Cardiac fibroblast (primary cell): ENCODE data around the gene PHF21A.
"Not testable (repeated sequence)": the region's sequence is repeated elsewhere in the genome, so short reads cannot be mapped to it uniquely, and the experiment has no call there.

Experiments used
- DNase-seq, 2 donors: peaks; one replicate each; pipeline versions ENCODE4 v3.0.0 to v3.0.0-alpha.2; 2010; ENCODE audit warnings: low read depth in 2 of 2
- H3K4me3 ChIP-seq, 2 donors: replicated peaks in 1 of 2; 1 replicate in 1 of 2; 2 replicates in 1 of 2; pipeline ENCODE4 v1.5.1; 2011; ENCODE audit warnings: low read depth in 2 of 2, low read length in 2 of 2, mild to moderate bottlenecking in 2 of 2, moderate library complexity in 1 of 2
- TF ChIP-seq, protein P1 (sequence below): IDR thresholded peaks from one replicate; pipeline ENCODE4 v1.5.1; 2011; ENCODE audit warnings: low read depth, mild to moderate bottlenecking, low read length, inconsistent platforms

PHF21A gene

DNA sequence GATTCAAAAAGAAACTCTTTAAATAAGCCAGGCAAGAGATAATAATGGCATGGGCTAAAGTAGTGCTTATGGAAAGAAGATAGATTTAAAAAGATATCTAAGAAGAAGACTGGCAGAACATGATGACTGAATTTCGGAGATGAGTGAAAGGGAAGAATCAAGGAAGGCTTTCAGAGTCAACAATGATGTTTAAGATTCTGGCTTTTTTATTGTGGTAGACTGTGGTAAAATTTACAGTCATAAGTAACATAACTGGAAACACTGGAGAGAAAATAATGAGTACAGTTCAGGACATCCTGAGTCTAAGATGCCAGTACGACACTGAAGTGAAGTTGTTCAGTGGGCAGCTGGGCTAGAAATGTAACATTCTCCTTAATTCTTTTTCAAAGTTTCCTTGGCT lies 85.2 kb downstream of the PHF21A start:
- no peak overlapping the region for H3K4me3 ChIP-seq
- DNase-seq, result no peak
- TF ChIP-seq, protein P1, sequence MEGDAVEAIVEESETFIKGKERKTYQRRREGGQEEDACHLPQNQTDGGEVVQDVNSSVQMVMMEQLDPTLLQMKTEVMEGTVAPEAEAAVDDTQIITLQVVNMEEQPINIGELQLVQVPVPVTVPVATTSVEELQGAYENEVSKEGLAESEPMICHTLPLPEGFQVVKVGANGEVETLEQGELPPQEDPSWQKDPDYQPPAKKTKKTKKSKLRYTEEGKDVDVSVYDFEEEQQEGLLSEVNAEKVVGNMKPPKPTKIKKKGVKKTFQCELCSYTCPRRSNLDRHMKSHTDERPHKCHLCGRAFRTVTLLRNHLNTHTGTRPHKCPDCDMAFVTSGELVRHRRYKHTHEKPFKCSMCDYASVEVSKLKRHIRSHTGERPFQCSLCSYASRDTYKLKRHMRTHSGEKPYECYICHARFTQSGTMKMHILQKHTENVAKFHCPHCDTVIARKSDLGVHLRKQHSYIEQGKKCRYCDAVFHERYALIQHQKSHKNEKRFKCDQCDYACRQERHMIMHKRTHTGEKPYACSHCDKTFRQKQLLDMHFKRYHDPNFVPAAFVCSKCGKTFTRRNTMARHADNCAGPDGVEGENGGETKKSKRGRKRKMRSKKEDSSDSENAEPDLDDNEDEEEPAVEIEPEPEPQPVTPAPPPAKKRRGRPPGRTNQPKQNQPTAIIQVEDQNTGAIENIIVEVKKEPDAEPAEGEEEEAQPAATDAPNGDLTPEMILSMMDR, result no peak

DNA sequence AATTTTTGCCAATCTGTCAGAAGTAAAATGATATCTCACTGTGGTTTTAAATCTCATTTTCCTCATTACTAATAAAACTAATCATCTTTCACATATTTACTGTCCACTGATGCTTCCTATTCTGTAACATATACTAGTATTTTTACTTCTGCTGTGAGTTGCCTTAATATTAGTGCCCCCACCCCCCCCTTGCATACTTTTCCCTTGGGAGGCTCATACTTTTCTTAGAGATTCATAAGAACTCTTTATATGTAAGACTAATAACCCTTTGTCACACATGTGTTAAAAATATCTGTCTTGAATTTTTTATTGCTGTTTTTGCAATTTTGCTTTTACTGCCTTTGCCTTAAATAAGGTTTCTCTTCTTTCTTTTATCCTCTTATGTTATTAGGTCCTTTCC lies 87.2 kb downstream of the PHF21A start:
- H3K4me3 ChIP-seq, result no peak overlapping the region
- peak in 1 of 2 donors; percentile 38 for DNase-seq
- TF ChIP-seq, protein P1, result no peak

DNA sequence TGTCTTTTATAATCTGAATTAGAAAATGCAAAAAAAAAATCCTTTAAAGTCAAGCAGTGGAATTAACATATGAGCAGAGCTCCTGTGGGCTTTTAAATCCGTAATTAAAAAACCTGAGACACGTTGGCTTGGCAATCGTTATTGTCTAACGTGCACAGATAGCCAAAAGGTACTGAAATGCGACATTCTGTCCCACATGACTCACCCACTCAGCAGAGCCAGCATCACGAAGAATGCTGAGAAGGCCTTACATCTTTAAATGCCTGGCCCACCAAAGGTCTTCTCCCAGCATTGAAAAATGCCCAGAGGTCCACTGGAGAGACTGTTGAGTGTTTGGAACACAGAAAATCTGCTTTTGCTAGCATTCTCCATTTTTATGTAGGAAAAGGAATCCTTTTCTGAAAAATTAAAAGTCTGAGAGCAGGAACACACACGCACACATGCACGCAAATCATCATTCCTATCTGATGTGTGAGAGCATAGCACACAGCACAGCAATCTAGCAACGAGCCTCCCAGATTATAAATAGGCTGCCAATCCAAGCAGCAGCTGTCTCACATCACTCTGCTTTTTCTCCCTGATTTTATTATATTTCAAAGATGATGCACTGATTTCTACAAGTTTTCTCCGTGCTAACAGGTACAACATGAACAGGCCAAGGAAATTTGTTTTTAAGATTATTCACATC lies 94.5 kb downstream of the PHF21A start:
- TF ChIP-seq, protein P1, result no peak
- DNase-seq, result peak; percentile 54 to 77
- H3K4me3 ChIP-seq, result no peak overlapping the region

DNA sequence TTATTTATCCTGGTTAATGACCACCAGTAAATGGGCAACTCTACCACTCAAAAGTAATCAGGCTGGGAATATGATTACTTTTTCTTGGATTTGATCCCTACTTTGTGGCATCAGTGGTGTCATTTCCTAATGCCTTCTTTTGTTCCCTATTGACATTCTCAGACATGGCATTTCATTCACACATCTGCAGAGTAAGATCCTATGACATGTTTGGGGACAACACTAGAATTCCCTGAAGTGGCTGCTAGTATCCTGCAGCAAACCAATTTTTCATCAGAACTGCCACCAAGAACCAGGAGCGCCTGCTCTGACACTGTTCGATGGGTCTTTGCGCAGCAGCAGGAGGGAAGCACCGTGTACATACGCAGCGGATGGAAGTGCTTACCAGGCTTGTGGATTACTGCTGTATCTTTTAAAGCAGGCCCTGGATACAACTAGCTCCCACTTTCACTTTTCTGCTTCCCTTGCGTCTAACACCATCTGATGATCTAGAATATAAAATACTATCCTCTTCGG lies 101.1 kb downstream of the PHF21A start:
- H3K4me3 ChIP-seq, result no peak overlapping the region
- TF ChIP-seq, protein P1, result no peak
- DNase-seq, result no peak

DNA sequence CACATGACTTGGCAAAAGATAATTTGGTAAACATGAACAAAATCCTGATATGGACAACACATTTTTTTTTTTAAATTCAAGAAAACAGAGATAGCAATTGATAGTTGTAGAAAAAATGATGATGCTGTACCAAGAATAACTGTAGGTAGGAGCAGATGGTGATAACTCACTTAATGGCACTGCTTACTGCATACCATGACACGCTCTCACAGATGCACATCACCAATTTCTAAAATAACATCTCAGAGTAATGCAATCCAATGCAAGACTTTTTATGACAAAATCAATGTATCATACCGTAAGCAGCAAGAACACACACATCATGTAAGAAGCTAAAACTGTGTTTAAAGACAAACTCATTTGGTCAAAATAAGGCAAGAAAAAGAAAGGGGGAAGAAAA lies 102.6 kb downstream of the PHF21A start:
- DNase-seq, result no peak
- no peak overlapping the region for H3K4me3 ChIP-seq
- TF ChIP-seq, protein P1, result no peak

DNA sequence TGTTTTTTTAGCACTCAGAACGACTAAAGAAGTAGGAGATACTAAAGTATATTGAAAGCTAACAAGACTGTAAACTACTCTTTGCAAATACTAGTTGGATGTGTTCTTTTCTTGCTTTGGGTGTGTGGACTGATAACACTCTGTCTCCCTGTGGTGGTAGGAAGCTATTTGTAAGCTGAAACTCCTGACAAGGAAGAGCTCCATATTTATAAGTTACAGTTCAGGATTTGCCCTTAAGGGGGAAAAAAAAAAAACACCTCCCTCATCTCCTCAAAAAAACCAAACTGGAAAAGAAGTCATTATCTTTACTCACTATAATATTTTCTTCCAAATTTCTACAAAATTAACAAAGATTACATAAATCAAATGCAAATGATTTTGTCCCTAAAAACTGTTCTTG lies 103.9 kb downstream of the PHF21A start:
- no peak overlapping the region for H3K4me3 ChIP-seq
- TF ChIP-seq, protein P1, result no peak
- no peak for DNase-seq

DNA sequence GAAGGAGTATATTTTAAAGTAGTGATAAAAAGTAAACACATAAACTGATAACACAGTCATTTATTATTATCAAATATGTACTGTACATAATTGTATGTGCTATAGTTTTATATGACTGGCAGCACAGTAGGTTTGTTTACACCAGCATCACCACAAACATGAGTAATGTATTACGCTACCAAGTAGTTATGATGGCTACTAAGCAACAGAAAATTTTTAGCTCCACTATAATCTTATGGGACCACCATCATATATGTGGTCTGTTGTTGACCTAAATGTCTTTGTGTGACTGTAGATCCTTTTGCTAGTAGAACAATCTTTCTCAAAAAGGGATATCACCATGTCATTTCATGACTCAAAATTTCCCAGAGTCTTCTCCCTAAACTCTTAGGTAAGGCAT lies 105.3 kb downstream of the PHF21A start:
- no peak for DNase-seq
- no peak overlapping the region for H3K4me3 ChIP-seq
- TF ChIP-seq, protein P1, result no peak

DNA sequence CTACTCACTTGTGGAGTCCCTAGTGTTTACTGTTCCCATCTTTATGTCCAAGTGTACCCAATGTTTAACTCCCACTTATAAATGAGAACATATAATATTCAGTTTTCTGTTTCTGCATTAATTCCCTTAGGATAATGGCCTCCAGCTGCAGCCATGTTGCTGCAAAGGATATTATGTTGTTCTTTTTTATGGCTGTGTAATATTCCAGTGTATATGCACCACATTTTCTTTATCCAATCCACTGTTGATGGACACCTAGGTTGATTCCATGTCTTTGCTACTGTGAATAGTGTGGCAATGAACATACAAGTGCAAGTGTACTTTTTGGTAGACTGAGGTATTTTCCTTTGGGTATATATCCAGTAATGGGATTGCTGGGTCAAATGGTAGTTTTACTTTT lies 107.1 kb downstream of the PHF21A start:
- DNase-seq, H3K4me3 ChIP-seq: not testable (repeated sequence)
